ENCODE measurements around the gene TTC12. TPM values are rescaled to one million over a fixed set of nuclear protein-coding genes. Genes with fewer than 3 reads are reported as not detected.

The TTC12 gene
- total and polyA plus RNA-seq, 2 of the 8 experiments (the other 6 are each of a cell fraction or from before 2014, with no cell fraction given), result 4.7 to 9.0 TPM

GRCh38 chr11:113272281-113272680 lies 42.1 kb upstream of the TTC12 start:
- Histone ChIP-seq H2BK120ac (replicated peaks; ENCODE audit: low read depth, low read length) (no peak overlapping the region), H3K36me3 (ENCODE audit: control insufficient read depth in 2 of 4, insufficient read depth in 4 of 4, low read length in 3 of 4) (no peaks in the 10 kb centered on the region), H3K9me3 (ENCODE audit: insufficient read depth in 2 of 2, low read depth in 1 of 2, low read length in 1 of 2) (no peaks in the 10 kb centered on the region), H2BK20ac (ENCODE audit: low read length) (no peak overlapping the region), H3K4me1 (replicated peaks in 1 of 4; ENCODE audit: control insufficient read depth in 3 of 4, insufficient read depth in 4 of 4, low read length in 3 of 4) (no peaks in the 10 kb centered on the region), H3K4me3 (ENCODE audit: extremely low read depth in 1 of 4, insufficient read depth in 2 of 4, low read depth in 3 of 4, low read length in 4 of 4) (no peak overlapping the region), H3K4ac (replicated peaks; ENCODE audit: insufficient read length, low read depth, low read length) (no peak overlapping the region), H3K9ac (replicated peaks in 1 of 4; ENCODE audit: extremely low read depth in 1 of 4, low read depth in 3 of 4, low read length in 3 of 4) (no peak overlapping the region), H3K27me3 (replicated peaks in 1 of 4; ENCODE audit: control insufficient read depth in 3 of 4, extremely low read depth in 1 of 4, insufficient read depth in 3 of 4, low read length in 3 of 4) (no peaks in the 10 kb centered on the region), H2AFZ (ENCODE audit: low read length) (no peak overlapping the region), H2BK15ac (ENCODE audit: low read length) (no peak overlapping the region), H4K8ac (ENCODE audit: extremely low read depth, insufficient read depth, low read length) (no peak overlapping the region), H3K23ac (ENCODE audit: insufficient read length) (no peak overlapping the region), H3K4me2 (ENCODE audit: insufficient read depth in 1 of 2, low read depth in 2 of 2, low read length in 2 of 2) (no peak overlapping the region), H4K91ac (replicated peaks; ENCODE audit: insufficient read length, low read length) (no peak overlapping the region), H3K79me2 (ENCODE audit: control insufficient read depth in 1 of 2, insufficient read depth in 2 of 2, low read length in 2 of 2) (no peaks in the 10 kb centered on the region), H3K14ac (ENCODE audit: insufficient read length) (no peak overlapping the region), H4K5ac (ENCODE audit: insufficient read length, low read depth, low read length) (no peak overlapping the region), H3K56ac (replicated peaks; ENCODE audit: insufficient read length, low read depth, low read length) (no peak overlapping the region), H3K23me2 (ENCODE audit: low read depth, low read length) (no peaks in the 10 kb centered on the region), H3K79me1 (ENCODE audit: low read depth, low read length) (no peaks in the 10 kb centered on the region), H3K27ac (ENCODE audit: low read depth, low read length) (no peak overlapping the region), H2BK12ac (ENCODE audit: low read depth, low read length) (no peak overlapping the region), H2AK5ac (ENCODE audit: low read depth, low read length) (no peak overlapping the region), H2BK5ac (ENCODE audit: low read depth, low read length) (no peak overlapping the region), H4K20me1 (replicated peaks in 1 of 2; ENCODE audit: control insufficient read depth in 1 of 2, insufficient read depth in 2 of 2, low read length in 2 of 2) (no peaks in the 10 kb centered on the region), H3K18ac (ENCODE audit: extremely low read depth, low read length) (no peak overlapping the region)
- DNase-seq (ENCODE audit: low read depth in 1 of 2, low spot score in 2 of 2) (no peak), FAIRE-seq (no peak)
- WGBS, 2 experiments (ENCODE audit: extremely low coverage in 1 of 2, insufficient coverage in 1 of 2, insufficient read length in 1 of 2, insufficient replicate concordance in 2 of 2, low coverage in 1 of 2, low lambda C conversion rate in 2 of 2, missing lambda C conversion rate in 1 of 2), result 66% methylated on average over 5 of the region's 5 CpGs; no CpG with 5 or more reads in 1 of the 2 experiments
- ChIA-PET POLR2A (ENCODE audit: partially characterized antibody) (no interaction called here), CTCF (ENCODE audit: partially characterized antibody) (interaction anchor here (0.8 to 1.0 kb wide), 3 partner anchors 9 to 407 kb away, joined by 3 to 4 read pairs (median 3); no protein-coding TSS in a partner anchor)
- TF ChIP-seq POU5F1 (IDR thresholded peaks at IDR 0.05; ENCODE audit: low read depth, low read length) (no peak), EP300 (IDR thresholded peaks at IDR 0.05; ENCODE audit: borderline replicate concordance in 1 of 2, low read depth in 2 of 2, low read length in 2 of 2) (no peak), HDAC2 (IDR thresholded peaks at IDR 0.05; ENCODE audit: borderline replicate concordance in 1 of 2, low read depth in 2 of 2, low read length in 2 of 2) (no peak), TAF1 (IDR thresholded peaks at IDR 0.05; ENCODE audit: low read depth, low read length) (no peak), CEBPB (IDR thresholded peaks at IDR 0.05; ENCODE audit: low read depth, low read length) (no peak), CBX8 (IDR thresholded peaks at IDR 0.05; ENCODE audit: borderline replicate concordance, low read depth, low read length) (no peak), KDM5A (IDR thresholded peaks at IDR 0.05; ENCODE audit: low read length) (no peak), CHD1 (IDR thresholded peaks at IDR 0.05; ENCODE audit: low read depth, low read length) (no peak), POLR2A (IDR thresholded peaks at IDR 0.05; ENCODE audit: control extremely low read depth in 1 of 2, low read depth in 2 of 2, low read length in 2 of 2) (no peak), SP1 (IDR thresholded peaks at IDR 0.05; ENCODE audit: low read depth, low read length) (no peak)
- TF ChIP-seq, protein P1, sequence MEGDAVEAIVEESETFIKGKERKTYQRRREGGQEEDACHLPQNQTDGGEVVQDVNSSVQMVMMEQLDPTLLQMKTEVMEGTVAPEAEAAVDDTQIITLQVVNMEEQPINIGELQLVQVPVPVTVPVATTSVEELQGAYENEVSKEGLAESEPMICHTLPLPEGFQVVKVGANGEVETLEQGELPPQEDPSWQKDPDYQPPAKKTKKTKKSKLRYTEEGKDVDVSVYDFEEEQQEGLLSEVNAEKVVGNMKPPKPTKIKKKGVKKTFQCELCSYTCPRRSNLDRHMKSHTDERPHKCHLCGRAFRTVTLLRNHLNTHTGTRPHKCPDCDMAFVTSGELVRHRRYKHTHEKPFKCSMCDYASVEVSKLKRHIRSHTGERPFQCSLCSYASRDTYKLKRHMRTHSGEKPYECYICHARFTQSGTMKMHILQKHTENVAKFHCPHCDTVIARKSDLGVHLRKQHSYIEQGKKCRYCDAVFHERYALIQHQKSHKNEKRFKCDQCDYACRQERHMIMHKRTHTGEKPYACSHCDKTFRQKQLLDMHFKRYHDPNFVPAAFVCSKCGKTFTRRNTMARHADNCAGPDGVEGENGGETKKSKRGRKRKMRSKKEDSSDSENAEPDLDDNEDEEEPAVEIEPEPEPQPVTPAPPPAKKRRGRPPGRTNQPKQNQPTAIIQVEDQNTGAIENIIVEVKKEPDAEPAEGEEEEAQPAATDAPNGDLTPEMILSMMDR (IDR thresholded peaks at IDR 0.05; ENCODE audit: control extremely low read depth in 1 of 3, insufficient read depth in 1 of 3, low read depth in 1 of 3, low read length in 3 of 3), result no peak
- TF ChIP-seq, protein P2, sequence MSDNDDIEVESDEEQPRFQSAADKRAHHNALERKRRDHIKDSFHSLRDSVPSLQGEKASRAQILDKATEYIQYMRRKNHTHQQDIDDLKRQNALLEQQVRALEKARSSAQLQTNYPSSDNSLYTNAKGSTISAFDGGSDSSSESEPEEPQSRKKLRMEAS (IDR thresholded peaks at IDR 0.05), result no peak
